ENCODE data around the gene RAB44.

The RAB44 gene

GRCh38 chr6:36668591-36668990, 29.0 kb upstream of the RAB44 start:
- no peak for DNase-seq

- DNase-seq: no peak
Observed at GRCh38 chr6:36669002-36669401, 28.6 kb upstream of the RAB44 start.

- DNase-seq: no peak
Observed at GRCh38 chr6:36670271-36670670, 27.4 kb upstream of the RAB44 start.

- peak; percentile 29 for DNase-seq
Observed at GRCh38 chr6:36671687-36672375, 25.8 kb upstream of the RAB44 start.

- DNase-seq: no peak
Observed at GRCh38 chr6:36673882-36674281, 23.7 kb upstream of the RAB44 start.

GRCh38 chr6:36674942-36675341, 22.7 kb upstream of the RAB44 start:
- DNase-seq: no peak

- DNase-seq: peak; percentile 60
Observed at GRCh38 chr6:36676141-36677058, 21.2 kb upstream of the RAB44 start.

- DNase-seq: peak; percentile 23
Observed at GRCh38 chr6:36677059-36677749, 20.4 kb upstream of the RAB44 start.

GRCh38 chr6:36677753-36678487, 19.7 kb upstream of the RAB44 start:
- peak; percentile 40 for DNase-seq

GRCh38 chr6:36678488-36679042, 19.1 kb upstream of the RAB44 start, which contains the start of gene CDKN1A:
TSS of gene CDKN1A (plus strand) at chr6:36678714. CDS start at chr6:36684102, 5,388 bp downstream.
- DNase-seq: peak; percentile 94

GRCh38 chr6:36679043-36679833, 18.4 kb upstream of the RAB44 start:
- peak; percentile 57 for DNase-seq

- peak; percentile 95 for DNase-seq
Observed at GRCh38 chr6:36682328-36683144, 15.1 kb upstream of the RAB44 start.

- no peak for DNase-seq
Observed at GRCh38 chr6:36683145-36683655, 14.4 kb upstream of the RAB44 start.

GRCh38 chr6:36683656-36684446, 13.8 kb upstream of the RAB44 start:
- no peak for DNase-seq

GRCh38 chr6:36684447-36684812, 13.2 kb upstream of the RAB44 start:
- no peak for DNase-seq

GRCh38 chr6:36685166-36685924, 12.3 kb upstream of the RAB44 start:
- no peak for DNase-seq

GRCh38 chr6:36685926-36686667, 11.5 kb upstream of the RAB44 start:
- no peak for DNase-seq
